HG03175 (cell line): ENCODE data around the gene TMEM232.
"Not testable (repeated sequence)": the region's sequence is repeated elsewhere in the genome, so short reads cannot be mapped to it uniquely, and the experiment has no call there.

Source experiments
- ATAC-seq: cut with Tn5 transposase; IDR thresholded peaks from one replicate; pipeline ENCODE4 v1.9.1; 2021; ENCODE audit warnings: mild to moderate bottlenecking, moderate library complexity; ENCODE audit not compliant: unreplicated experiment

The TMEM232 gene

DNA sequence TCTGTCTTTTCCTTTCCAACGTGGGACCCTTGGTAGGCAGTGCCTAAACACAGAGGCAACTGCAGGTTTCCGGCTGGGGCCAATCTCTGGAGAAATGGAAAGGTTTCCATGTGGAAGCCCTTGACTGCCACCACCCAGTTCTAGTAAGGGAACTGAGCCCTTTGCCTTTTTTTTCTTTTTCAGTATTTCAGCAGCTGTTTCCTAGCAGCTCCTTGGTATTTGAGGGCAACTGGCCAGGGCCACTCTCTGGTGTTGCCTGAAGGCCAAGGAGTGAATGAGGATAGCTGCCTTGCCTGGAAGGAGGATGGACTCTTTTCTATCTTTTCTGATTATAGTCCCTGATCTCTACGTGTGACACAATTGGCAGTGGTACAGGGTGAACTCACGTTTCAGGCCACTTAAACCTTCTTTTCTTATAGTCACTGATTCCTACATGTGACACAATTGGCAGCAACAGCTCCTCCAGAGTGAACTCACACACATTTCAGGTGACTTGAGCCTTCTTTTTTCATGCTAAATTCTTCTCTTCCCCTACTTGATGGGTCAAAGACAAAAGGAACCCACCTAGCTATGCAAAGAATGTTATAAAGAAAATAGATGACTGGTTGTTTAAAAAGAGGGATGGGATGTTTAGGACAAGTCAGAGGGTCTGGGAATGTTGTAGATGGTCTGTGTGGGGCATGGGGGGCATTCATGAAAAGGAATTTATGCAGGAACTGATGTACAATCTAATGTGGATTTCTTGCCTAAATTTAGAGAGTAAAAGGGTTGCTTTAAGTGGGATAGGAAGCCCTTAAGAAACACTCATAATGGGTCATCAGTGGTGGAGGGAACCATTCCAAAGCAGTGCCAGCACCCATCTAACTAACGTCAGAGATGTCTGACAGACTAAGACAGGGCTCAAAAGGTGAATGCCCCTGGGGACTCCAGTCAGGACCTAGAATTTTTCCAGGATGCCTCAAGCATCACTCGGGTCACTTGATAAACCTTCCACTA lies 190.1 kb downstream of the TMEM232 start:
- no peak for ATAC-seq

DNA sequence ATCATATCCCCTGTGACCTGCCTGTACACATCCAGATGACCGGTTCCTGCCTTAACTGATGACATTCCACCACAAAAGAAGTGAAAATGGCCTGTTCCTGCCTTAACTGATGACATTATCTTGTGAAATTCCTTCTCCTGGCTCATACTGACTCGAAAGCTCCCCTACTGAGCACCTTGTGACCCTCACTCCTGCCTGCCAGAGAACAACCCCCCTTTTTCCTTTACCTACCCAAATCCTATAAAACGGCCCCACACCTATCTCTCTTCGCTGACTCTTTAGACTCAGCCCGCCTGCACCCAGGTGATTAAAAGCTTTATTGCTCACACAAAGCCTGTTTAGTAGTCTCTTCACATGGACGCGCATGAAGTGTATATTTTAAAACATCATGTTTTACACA lies 191.3 kb downstream of the TMEM232 start:
- ATAC-seq, result not testable (repeated sequence)

DNA sequence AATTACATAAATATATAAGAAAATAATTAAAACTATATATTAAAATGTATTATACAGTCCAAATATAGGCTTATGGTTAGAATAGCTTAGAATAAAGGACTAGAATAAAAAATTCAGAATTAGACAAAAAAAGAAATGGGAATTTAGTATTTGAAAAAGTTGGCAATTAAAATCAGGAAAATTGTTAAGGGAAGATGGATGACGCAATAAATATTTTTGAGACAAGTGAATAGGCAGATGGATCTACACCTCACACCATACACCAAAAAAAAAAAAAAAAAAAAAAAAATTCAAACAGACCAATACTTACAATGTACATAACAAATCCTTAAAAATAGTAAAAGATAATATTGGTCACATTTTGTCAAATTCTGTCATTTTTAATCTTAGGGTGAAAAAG lies 200.7 kb downstream of the TMEM232 start:
- ATAC-seq, result no peak

DNA sequence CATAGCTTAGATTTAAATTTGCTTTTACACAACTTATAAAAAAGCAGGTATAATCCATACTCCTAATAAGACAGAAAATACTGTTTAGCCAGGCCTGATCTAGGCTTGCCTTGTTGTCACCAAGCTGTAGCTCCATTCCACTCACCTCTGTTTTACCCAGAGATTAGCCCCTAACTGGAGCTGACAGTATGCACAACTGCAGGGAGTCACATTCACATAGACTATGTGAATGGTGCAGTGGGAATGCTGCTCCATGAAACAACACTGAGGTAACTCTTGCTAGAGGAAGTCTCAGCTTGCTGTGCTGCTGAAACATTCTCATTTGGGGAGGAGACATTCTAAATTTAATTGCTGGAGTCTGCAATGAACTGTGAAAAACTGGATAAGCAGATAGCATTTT lies 209.1 kb downstream of the TMEM232 start:
- ATAC-seq, result no peak

DNA sequence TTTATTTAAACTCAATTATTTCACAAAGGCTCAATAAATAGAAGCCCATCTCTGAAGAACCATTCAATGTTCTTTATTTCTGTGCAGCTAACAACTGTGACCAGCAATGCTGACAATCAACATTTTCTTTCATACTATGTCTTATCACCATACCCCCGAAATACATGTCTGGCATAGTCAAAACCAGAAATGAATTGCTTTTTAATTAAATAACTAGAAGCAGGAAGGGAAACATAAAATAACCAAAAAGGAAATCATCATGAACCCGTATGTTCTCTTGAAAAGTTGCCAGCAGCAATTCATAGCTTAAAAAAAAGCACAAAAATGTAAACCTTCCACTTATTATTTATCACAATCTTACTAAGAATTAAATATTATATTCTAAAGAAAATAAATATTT lies 212.4 kb downstream of the TMEM232 start:
- ATAC-seq, result no peak

DNA sequence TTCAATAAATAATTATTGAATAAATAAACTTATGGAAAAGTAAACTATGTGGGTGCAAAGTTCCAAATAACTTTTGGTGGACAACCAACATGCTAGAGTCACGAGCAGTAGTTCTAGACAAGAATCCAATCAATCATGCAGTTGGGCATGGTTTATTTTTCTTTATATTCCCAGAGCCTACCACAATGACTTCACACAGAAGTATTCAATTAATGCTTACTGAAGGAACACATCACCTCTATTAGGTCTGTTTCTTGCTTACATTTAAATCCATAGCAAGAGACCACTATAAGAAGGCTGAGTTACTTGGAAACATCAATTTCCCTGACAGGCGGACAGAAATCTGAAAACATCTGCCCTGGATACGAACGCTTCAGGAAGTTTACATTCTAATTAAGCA lies 214.2 kb downstream of the TMEM232 start:
- no peak for ATAC-seq

DNA sequence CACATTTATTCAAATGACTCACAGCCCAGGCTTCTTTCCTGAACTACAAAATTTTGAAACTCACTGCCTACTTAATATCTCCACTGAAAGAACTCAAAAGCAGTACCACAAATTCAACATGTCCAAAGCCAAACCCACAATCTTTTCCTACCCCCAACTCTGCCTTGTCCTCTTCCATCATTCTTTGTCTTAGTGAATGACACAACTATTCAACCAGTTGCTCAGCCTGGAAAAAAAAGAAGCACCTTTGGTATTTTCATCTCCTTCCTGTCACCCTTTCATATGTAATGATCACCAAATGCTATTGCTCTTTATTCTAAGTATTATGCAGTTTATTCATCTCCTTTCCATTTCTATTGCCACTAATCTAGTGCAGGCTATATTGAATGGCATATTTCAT lies 216.3 kb downstream of the TMEM232 start:
- no peak for ATAC-seq

DNA sequence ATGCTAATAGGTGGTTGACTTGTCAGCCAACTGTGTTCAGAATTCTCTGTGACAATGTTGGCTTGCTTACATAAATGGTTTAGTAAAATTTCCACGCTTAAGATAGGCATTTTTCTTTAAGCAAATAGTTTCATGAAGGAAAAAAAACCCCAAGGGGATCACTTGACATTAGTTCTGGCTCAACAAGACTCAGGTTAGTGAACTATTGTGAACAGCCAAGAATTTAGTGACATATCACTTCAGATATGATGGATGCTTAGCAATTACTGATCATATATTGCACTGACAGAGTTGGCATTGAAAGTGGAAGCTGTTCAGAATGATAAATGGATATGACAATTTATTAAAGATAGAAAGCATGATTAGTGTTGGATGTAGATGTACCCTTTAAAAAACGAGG lies 218.5 kb downstream of the TMEM232 start:
- no peak for ATAC-seq

DNA sequence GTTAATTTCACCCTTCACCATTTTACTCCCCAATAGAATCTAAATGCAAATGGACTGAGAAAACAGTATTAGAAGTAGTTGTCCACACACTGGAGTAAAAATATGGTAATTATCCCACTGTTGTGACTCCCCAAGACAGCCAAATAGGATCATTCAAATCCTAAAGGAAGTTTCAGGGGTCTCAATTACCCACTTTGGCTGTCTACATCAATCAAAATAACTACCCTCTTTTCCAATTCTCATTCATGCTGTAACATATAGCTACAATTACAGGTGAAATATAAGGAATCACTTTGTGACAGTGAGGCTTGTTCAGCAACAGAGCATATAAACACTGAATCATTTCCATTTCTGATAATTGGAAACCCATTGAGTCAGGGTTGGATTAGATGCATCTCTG lies 220.1 kb downstream of the TMEM232 start:
- ATAC-seq, result no peak

DNA sequence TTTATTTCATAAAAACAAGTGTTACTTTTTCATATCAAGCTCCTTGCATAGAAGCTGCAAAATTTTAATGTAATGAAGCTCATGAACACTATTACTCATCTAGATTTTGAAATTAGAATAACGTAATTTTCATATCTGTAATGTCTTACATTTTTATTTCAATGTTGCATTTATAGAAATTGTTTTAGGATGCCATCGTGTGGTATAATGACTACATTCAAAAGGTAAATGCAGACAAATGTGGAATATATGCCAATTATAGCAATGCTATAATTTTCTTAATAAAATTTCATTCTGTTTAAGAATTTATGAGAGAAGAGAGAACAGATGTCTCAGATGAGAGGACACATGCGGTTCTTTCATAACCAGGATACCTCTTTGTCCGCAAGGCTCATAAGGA lies 230.2 kb downstream of the TMEM232 start:
- no peak for ATAC-seq

DNA sequence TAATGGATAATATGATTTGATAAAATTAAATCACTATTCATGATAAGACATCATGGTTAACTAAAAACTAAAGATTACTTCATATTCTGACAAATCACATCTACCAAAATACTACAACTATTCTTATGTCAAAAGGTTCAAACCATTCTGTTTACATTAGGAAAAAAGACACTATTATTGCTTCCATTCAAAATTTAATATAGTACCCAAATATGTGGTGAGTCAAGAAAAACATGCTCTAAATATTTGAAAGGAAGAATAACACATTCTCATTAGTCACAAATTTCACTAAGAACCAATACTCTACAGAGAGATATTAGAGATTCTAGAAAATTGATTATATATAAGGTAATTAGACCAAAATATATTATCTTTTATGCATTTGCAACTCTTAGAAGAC lies 234.0 kb downstream of the TMEM232 start:
- ATAC-seq, result no peak

DNA sequence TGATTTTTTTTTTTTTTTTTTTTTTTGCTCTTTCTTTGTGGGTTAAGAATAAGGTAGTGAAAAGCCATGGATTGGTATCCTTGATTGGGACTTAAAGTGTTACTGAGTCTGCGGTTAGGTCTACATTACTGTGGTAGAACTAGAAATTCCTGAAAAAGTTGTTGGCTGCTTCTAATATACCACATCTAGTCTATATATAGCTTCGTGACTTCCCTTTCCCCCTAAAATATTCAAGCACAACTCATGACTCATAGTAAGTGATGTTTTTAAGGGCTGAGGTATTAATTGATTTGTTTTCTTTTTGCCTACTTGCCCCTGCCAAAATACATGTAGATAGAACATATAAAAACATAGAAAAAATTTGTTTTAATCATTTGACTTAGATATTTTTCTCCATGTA lies 247.6 kb downstream of the TMEM232 start:
- no peak for ATAC-seq

DNA sequence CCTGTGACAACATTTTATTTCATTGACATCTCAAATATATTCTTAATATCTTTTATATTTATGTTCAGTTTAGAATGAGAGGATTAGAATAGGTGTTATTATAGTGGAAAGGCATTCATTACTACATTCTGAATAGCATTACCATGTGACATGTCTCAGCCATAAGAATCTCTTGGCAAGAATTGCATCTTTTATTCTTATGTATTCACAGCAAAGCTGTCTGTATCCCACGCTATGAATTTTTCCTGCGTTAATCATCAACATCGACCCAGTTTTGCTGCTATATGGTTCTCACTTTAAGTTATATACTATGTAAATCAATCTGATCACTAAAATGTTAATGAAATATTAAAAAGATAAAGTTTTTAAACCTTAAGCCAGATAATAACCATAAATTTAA lies 248.6 kb downstream of the TMEM232 start:
- no peak for ATAC-seq

DNA sequence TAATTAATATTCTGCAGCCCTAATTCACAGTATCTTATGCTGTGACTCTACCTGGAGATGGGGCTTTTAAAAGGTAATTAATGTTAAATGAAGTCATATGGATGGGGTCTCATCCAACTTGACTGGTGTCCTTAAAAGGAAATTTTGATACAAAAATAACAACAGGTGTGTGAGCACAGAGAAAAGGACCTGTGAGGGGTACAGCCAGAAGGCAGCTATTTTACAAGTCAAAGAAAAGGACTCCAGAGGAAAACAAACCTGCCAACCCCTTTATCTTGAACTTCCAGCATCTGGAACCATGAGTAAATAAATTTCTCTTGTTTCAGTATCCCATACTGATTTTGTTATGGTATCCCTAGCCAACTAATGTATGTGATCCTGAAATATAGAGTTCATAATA lies 250.3 kb downstream of the TMEM232 start:
- no peak for ATAC-seq

DNA sequence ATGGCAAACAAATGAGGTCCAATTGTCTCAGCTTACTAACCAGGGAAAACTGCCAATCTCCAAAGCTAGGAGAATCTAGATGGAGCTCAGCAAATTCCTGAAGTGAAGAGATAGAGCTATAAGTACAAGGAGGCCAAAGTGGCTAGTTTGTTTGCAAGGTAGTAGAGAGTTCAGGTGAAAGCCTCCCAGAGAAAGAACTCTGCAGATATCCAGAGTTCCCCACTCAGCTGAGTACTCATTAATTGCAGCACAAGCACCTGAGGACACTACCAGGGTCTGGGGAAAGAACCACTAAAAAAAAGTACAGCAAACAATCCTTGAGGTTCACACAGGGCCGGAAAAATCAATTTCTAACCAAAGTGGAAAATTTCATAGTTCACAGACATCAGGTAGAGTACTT lies 250.9 kb downstream of the TMEM232 start:
- ATAC-seq, result no peak

DNA sequence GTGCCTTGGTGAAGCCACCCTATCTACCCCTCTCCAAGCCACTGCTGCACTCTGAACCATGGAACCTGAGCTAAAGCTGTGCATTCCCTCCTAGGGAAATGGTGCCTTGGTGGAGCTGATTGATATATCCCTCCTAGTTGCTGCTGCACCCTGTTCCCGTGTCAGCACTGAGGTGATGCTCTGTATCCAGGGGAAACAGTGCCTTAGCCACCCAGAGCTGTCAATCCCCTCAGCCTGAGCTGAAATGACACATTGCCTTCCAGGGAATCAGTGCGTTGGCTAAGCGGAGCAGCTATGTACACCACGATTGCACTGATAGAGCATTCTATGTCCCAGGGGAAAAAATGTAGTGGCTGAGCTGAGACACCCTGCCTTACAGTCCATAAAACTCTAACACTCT lies 257.0 kb downstream of the TMEM232 start:
- no peak for ATAC-seq

DNA sequence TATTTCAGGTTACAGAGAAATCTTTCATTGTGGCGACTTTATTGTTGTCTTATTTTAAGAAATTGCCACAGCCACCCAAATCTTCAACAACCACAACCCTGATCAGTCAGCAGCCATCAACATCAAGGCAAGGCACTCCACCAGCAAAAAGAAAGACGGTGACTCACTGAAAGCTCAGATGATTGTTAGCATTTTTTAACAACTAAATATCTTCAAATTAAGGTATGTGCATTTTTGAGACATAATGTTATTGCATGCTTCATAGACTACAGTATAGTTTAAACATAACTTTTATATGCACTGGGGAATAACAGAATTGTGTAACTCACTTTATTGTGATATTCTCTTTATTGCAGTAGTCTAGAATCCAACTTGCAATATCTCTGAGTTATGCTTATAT lies 263.4 kb downstream of the TMEM232 start:
- ATAC-seq, result no peak

DNA sequence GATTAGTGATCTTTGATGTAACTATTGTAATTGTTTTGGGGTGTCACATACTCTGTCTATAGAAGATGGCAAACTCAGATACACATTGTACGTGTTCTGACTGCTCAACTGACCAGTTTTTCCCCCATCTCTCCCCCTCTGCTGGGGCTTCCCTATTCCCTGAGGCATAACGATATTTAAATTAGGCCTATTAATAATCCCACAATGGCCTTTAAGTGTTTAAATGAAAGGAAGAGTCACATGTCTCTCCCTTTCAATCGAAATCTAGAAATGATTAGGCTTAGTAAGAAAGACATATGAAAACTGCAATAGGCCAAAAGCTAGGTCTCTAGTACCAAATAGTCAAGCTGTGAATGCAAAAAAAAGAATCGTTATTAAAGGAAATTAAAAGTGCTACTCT lies 265.6 kb downstream of the TMEM232 start:
- ATAC-seq, result no peak

DNA sequence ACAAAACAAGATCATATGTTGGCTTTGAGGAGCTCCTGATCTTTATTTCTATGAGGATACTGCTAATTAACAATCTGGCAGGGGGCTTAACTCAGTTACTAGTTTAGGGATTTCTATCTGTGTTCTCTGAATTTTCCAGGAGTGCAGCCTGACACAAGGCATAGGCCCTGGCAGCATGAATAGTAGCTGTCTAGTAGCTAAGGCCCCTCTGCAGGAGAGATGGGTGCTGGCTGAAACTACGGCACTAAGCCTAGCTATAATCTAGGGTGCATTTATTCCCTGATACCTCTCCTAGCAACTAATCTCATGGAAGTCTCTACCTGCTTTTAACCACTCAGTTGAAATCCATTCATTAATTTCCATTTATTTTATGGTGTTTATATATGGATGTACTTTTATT lies 268.2 kb downstream of the TMEM232 start:
- no peak for ATAC-seq

DNA sequence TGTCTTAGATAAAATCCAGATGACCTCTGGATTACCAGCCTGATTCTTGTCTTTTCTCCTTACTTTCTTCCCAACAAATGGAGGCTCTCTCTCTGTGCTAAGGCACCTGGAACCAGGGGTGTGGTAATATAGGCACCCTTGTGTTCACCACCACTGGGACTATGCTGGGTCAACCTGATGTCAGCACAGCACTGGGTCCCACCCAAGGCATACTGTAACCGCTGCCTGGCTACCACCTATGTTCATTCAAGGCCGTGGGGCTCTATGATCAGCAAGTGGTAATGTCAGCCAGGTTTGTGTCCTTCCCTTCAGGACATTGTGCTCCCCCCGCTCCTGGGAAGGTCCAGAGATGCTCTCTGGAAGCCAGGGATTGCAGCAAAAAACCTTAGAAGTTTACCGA lies 283.6 kb downstream of the TMEM232 start:
- ATAC-seq, result no peak

DNA sequence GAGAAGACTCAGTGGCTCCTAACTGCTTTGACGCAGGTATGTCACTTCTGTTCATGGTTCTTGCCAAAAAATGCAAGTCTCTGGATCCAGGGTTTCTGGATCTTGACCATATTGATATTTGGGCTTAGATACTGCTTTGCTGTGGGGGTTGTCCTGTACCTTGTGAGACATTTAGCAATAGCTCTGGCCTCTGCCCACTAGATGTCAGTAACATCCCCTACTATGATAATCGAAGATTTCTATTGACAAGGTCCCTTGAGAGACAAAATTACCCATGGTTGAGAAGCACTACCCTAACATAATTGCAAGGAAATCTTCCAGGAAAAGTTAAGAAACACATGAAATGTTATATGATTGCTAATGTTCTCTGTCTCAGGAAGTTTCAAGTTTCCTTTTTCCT lies 285.4 kb downstream of the TMEM232 start:
- ATAC-seq, result peak; percentile 61

DNA sequence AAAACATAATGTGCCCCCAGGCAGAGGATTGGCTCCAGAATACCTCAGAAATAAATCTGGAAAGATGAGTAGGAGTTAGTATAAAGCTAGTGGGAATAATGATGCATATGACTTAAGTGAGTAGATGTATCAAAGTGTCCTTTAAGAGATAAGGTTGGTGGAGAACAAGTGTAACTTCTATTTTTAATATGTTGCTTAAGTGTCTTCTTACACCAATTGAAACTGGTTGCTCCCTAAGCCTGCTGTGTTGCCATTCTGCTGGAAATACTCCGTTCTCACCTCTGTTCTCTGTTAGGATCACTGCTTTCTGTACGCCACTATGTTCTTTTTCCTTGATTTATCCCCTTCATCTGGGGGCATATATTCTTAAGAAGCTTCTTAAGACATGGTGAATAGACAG lies 286.4 kb downstream of the TMEM232 start:
- no peak for ATAC-seq

DNA sequence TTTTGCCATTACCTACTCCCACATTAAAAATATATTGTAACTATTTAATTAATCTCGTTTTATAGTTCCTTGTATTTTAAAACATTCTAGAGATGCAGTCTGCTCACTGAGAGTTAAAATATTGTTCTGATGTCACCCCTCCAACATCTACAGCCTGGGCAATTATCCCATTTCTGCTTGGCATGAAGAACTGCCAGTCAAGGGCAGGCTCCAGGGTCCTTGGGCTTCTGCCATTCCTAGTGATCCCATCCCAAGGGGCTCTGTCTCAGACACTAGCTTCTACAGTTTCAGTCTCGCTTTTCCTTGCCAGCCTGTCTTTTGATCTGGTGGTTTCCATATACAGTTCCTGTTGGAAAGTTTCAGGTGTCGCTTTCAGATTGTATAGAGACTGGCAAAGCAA lies 287.2 kb downstream of the TMEM232 start:
- ATAC-seq, result no peak
